Measurements from ENCODE around the gene MCOLN2.

Gene MCOLN2

DNA sequence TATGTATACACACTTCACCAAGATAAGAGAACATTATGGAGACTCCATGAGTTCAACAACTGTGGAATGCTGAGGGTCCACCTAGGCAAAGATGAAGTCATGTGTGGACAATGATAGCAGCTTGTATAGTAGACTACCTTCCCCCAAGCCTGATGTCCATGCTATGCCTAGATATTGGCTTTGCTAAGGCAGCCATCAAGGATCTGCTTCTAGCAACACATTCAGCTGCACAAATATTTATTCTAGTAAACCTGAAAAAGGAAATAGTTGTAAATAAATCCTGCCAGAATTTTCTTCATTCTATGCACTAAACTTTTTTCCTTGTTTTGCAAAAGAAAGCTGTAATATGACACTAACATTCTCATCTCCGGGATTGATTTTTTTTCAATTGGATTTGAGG is 96.9 kb downstream of the MCOLN2 start:
- TF ChIP-seq CTCF (IDR thresholded peaks at IDR 0.05) = no peak

DNA sequence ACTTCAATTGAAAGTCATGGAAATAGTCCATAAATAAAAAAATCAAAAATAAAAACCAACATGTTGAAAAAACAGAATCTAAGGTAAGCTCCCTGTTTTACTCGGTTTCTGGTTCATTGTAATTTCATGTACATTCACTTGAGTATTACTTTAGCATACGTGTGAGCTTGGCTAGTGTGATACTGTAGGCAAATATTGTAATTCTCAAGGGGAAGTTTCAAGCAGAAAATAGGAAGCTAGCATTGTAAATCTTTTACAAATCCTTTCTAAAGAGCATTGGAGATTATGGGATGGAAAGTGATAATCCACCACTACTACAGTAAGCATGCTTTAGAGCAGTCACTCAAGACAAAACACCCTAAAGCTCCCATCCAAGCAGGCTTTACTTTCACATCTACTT is 100.6 kb downstream of the MCOLN2 start:
- no peak for TF ChIP-seq CTCF (IDR thresholded peaks at IDR 0.05)

DNA sequence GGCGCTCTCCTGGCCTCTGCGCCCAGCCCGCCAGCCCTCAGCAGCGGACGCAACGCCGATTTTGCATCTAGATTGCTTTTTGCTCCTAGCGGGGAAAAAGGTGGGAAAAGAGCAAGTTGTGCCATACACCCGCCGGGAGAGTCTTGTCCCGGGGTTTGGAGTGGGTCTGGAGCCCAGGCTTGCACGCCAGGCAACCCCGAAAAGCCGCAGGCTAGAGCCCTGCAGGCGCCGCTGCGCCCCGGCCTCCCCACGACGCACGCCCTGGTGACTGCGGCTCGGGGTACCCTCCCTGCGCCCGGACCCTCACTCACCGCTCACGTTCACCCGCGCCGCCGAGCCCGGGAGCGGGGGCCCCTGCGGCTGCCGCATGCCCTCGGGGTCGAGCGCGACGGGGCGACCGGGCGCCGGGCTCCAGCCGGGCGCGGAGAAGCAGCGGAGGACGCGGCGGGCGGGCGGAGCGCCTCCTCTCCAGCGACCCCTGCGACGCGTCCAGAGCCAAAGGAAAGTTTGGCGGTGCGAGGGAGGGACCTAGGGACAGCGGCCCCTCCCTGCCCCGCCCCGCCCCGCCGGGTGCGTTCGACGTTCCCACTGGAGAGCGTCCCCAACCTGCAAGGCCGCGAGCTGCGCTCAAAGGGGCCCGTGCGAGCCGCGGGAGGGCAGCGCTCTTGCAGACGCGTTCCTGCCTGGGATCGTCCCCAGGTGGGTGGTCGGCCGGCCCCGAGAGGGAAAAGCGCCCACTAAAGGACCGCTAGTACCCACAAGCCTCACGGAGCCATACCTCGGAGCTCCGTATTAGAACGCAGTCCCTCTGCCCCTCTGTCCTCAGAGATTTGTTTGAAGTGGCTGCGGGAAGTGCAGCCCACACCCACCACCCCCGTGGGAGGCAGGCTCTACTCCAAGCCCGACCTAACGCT is 104.0 kb downstream of the MCOLN2 start, which contains the start of gene LPAR3:
Gene LPAR3 (minus strand): TSS at position 502 of the 914 bp plus-strand sequence. CDS start 27,086 bp downstream, outside the sequence.
- peak; percentile 15; the same call in 1 of the 2 replicates for TF ChIP-seq CTCF (IDR thresholded peaks at IDR 0.05)

GRCh38 chr1:84890566-84890965 is 106.3 kb downstream of the MCOLN2 start:
- TF ChIP-seq CTCF (IDR thresholded peaks at IDR 0.05) = no peak

DNA sequence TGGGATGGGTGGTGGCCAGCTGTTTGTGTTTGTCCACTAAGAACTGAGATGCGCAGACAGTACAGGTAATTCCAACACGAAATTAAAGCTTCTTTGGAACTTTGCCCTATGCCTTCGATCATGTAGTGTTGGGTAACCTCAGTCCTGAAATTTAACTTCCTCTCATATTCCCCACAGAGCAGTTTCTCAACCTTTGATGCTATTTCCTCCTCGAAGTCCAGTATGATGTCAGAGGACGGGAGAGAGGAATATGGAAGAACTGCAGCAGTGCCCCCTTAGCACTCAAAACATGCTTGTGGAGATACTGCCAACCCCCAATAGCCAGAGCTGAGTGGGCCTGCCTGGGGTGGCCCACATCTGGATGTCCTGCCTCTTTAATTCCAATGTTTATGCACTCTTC is 107.5 kb downstream of the MCOLN2 start:
- no peak for TF ChIP-seq CTCF (IDR thresholded peaks at IDR 0.05)

GRCh38 chr1:84888753-84889152 is 108.2 kb downstream of the MCOLN2 start:
- TF ChIP-seq CTCF (IDR thresholded peaks at IDR 0.05) = no peak

DNA sequence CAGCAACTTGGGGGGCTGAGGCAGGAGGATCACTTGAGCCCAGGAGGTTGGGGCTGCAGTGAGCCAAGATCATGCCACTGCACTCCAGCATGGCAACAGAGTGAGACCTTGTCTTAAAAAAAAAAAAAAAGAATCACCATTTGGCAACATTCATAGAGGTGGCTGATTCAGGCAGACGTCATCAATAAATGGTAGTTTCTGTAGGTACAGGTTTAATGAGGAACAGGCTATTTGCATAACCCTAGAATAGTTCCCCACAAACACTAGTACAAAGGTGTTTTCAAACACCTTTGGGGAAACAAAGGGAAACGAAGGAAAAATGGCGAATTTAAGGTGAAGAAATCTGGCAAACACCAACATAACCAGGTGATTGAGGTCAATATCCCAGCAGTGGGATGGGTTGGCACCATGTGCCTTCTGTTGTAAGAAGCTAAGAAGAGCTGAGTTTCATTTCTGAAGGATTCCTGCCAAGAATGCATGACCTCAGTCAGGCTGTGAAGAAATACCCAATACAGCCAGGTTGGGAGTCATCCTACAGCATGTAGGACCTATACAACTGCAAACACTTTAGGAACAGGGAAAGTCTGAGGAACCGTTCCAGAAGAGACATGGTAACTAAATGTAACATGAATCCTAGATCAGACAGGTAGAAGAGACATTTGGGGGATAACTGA is 109.5 kb downstream of the MCOLN2 start:
- no peak for TF ChIP-seq CTCF (IDR thresholded peaks at IDR 0.05)
